Right atrium auricular region (tissue), 2 donors: ENCODE data around the gene CMSS1. TPM values are rescaled to one million over a fixed set of nuclear protein-coding genes. Genes with fewer than 3 reads are reported as not detected.

Experiments used
- DNase-seq: peaks from one replicate; pipeline ENCODE4 v3.0.0-alpha.2; 2019; ENCODE audit warnings: low spot score
- H3K27ac ChIP-seq, 2 donors: fragments of 200-600 bp; sonication (generic); 1 replicate in 1 of 2; 2 replicates in 1 of 2; pipeline ENCODE4 v1.5.1; 2016 to 2019
- H3K27me3 ChIP-seq, 2 donors: fragments of 200-600 bp; sonication (generic); one replicate each; pipeline versions ENCODE4 v1.5.1 to v1.6.0; 2017 to 2019
- H3K36me3 ChIP-seq: fragments of 200-600 bp; sonication (generic); one replicate; pipeline ENCODE4 v1.5.1; 2016
- H3K4me1 ChIP-seq, 2 donors: fragments of 200-600 bp; sonication (generic); one replicate each; pipeline versions ENCODE4 v1.5.1 to v1.6.0; 2017 to 2019
- H3K4me3 ChIP-seq, 2 donors: fragments of 200-600 bp; sonication (generic); 1 replicate in 1 of 2; 2 replicates in 1 of 2; pipeline ENCODE4 v1.5.1; 2017 to 2019; ENCODE audit warnings: mild to moderate bottlenecking in 1 of 2, moderate library complexity in 1 of 2
- H3K9me3 ChIP-seq, 2 donors: fragments of 200-600 bp; sonication (generic); one replicate each; pipeline ENCODE4 v1.5.1; 2019
- total RNA-seq, 2 donors: library from RNA; depleted of rRNA; stranded (reverse); fragments of >200 nt; gene quantifications; one replicate each; pipeline ENCODE4 v1.1.0, GENCODE V29; 2016
- TF ChIP-seq, protein P1 (sequence below), 2 donors: fragments of 200-600 bp; sonication (generic); IDR thresholded peaks; one replicate each; pipeline ENCODE4 v1.5.1; 2019; ENCODE audit warnings: antibody characterized with exemption in 2 of 2

Gene CMSS1
- total RNA-seq, 2 donors from 2014 or later = 5.7 to 17.7 TPM

DNA sequence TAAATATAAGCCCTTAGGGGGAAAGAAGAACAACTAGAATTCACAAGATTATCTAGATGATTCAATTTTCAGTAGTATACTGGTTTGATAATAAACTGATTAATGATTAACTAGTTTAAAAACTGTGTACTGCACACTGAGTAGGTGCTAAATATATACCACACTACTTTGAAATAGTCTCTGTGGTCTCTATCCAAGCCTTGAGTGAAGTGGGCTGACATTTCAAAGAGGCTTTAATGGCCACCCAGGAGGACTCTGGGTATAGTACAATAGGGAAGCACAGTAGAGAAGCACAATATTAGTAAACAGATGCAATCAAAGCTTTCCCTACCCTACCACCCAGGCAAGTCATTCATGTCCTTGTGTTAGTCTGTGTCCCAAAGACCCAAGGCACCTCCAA, 249.9 kb downstream of the CMSS1 start:
- Histone ChIP-seq H3K27me3 (no peaks in the 10 kb centered on the region), H3K9me3 (no peaks in the 10 kb centered on the region), H3K36me3 (no peaks in the 10 kb centered on the region), H3K4me1 (peaks cover 0 to 22% of the 10 kb centered on the region in 2 donors), H3K4me3 (no peak overlapping the region), H3K27ac (no peak overlapping the region)
- TF ChIP-seq, protein P1, sequence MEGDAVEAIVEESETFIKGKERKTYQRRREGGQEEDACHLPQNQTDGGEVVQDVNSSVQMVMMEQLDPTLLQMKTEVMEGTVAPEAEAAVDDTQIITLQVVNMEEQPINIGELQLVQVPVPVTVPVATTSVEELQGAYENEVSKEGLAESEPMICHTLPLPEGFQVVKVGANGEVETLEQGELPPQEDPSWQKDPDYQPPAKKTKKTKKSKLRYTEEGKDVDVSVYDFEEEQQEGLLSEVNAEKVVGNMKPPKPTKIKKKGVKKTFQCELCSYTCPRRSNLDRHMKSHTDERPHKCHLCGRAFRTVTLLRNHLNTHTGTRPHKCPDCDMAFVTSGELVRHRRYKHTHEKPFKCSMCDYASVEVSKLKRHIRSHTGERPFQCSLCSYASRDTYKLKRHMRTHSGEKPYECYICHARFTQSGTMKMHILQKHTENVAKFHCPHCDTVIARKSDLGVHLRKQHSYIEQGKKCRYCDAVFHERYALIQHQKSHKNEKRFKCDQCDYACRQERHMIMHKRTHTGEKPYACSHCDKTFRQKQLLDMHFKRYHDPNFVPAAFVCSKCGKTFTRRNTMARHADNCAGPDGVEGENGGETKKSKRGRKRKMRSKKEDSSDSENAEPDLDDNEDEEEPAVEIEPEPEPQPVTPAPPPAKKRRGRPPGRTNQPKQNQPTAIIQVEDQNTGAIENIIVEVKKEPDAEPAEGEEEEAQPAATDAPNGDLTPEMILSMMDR (IDR thresholded peaks at IDR 0.05) = no peak
- no peak for DNase-seq

DNA sequence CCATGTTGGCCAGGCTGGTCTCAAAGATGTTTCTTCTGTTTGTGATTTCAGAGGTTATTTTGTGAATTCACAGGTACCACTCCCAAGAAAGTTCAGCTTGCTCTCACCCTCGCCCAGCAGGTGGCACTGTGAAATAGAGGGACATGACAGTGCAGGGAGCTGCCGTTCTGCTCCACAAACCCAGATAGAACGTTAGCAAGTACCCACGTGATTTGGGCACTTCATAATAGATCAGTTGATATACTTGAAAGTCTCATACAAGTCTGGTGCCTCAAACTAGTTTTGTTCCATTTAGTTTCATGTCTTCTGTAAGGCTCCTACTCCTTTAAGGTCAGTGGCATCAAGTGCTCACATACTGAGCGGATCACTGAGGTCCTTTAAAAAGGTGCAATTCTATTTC, 251.2 kb downstream of the CMSS1 start:
- no peak overlapping the region for H3K4me3 ChIP-seq

DNA sequence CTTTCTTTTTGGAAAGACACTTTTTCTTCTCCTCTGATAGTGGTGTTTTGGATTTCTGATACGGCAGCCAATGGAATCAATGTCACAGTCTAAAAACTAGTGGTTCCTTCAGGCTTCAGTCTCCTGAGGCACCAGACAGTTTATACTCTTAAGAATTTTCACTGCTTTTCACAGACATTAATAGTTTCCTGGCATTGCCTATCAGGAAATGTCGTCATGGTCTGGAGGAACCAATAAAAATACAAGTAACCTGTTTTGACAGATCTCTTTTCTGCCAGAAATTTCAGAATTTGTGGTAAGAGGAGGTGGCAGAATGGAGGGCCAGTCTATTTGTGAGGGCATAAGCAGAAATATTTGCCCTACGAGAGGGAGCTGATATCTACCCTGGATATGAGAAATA, 251.8 kb downstream of the CMSS1 start:
- Histone ChIP-seq H3K4me1 (peaks cover 0 to 40% of the 10 kb centered on the region in 2 donors), H3K27me3 (no peaks in the 10 kb centered on the region), H3K4me3 (no peak overlapping the region), H3K36me3 (no peaks in the 10 kb centered on the region), H3K27ac (peak overlapping the region; percentile 25 to 61), H3K9me3 (no peaks in the 10 kb centered on the region)
- DNase-seq = no peak
- TF ChIP-seq, protein P1 (IDR thresholded peaks at IDR 0.05) = no peak

More for the DNA sequence above, 251.2 kb downstream of the CMSS1 start:
- H3K27me3 ChIP-seq = no peaks in the 10 kb centered on the region
- TF ChIP-seq, protein P1 (IDR thresholded peaks at IDR 0.05) = peak; percentile 73 to 85
- peak; percentile 89 for DNase-seq
- peaks cover 0 to 35% of the 10 kb centered on the region in 2 donors for H3K4me1 ChIP-seq
- no peaks in the 10 kb centered on the region for H3K9me3 ChIP-seq
- peak overlapping the region; percentile 25 to 61 for H3K27ac ChIP-seq
- no peaks in the 10 kb centered on the region for H3K36me3 ChIP-seq

DNA sequence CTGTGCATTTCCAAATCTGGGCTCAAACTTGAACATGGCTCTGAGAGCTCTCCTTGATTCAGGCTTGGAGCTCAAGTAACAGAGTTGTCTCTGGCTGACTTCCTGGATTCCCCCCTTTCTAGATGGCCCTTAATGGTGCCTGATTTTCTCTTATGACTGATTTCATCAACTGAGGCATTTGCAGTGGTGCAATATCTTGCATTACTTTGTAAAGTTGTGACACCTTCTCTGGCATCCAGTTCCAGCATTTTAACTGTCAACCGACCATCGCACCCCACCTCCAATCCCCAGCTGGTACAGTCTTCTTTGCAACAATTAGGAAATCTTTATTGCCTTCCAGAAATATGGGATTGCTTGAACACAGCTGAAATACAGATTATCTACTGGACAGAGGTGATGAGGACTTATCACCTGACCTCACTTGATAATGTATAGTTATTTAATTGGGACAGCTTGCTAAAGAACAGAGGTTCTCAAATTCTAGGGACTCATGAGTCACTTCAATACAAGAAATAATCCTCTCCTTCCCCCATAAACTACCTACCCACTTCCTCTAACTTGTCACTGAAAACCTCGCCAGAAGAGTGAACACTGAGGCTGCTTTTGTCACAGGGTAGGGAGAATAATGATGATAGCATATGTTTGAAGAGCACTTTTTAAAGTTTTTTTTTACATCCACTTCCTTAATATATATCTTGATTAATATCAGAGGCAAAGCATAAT, 254.8 kb downstream of the CMSS1 start:
- TF ChIP-seq, protein P1 (IDR thresholded peaks at IDR 0.05) = no peak
- no peak overlapping the region for H3K4me3 ChIP-seq
- no peaks in the 10 kb centered on the region for H3K36me3 ChIP-seq
- H3K9me3 ChIP-seq = no peaks in the 10 kb centered on the region
- no peak for DNase-seq
- H3K4me1 ChIP-seq = peaks cover 0 to 59% of the 10 kb centered on the region in 2 donors
- H3K27me3 ChIP-seq = no peaks in the 10 kb centered on the region
- H3K27ac ChIP-seq = peak overlapping the region; percentile 47 to 79

DNA sequence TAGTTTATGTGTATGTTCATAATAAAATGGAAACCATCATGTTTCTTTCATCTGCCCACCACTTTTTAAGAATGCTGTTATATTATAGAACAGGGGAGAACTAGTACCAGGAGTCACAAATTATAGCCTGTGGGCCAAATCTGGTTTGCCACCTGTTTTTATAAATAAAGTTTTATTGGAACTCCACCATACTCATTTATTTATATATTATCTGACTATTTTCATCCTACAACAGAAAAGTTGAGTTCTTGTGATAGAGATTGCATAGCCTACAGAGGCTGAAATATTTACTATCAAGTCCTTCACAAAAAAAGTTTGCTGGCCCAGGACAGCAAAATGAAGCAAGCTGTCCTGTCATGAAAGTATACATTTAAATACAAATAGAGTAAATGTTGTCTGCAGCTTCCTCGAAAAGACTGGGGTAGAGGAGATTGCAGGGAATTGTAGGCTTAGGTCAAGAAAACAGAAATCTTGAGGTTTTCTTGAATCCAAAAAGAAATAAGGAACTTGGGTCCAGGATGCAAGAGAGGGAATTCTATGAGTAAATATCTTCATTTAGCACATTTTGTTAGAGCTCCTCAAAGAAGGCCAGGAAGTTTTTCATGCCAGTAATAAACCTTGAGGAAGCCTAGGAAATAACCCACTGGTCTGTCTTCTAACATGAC, 255.5 kb downstream of the CMSS1 start:
- Histone ChIP-seq H3K36me3 (no peaks in the 10 kb centered on the region), H3K4me1 (peaks cover 0 to 60% of the 10 kb centered on the region in 2 donors), H3K27me3 (no peaks in the 10 kb centered on the region), H3K27ac (peak overlapping the region; percentile 47 to 79), H3K4me3 (no peak overlapping the region), H3K9me3 (no peaks in the 10 kb centered on the region)
- DNase-seq = no peak
- TF ChIP-seq, protein P1 (IDR thresholded peaks at IDR 0.05) = no peak
